GM12873 (cell line): Measurements from ENCODE around the gene SULT2B1.

Experiments
- CTCF ChIP-seq: IDR thresholded peaks from 2 replicates; pipeline ENCODE4 v1.5.1; 2012; ENCODE audit warnings: low read depth, mild to moderate bottlenecking, moderate library complexity, low read length, control low read depth; ENCODE audit not compliant: insufficient read depth; ENCODE audit errors: missing control alignments

SULT2B1 gene

GRCh38 chr19:48611872-48612271 is 59.9 kb downstream of the SULT2B1 start:
- TF ChIP-seq CTCF: no peak

- TF ChIP-seq CTCF: no peak
These were observed 61.3 kb downstream of the SULT2B1 start for GRCh38 chr19:48613024-48613851.

- no peak for TF ChIP-seq CTCF
These were observed 62.0 kb downstream of the SULT2B1 start for GRCh38 chr19:48613852-48614435.

GRCh38 chr19:48614436-48615230 is 62.7 kb downstream of the SULT2B1 start, which contains the start of gene FAM83E:
FAM83E (minus strand) TSS chr19:48615076; CDS start chr19:48613372, 1,704 bp downstream.
- TF ChIP-seq CTCF: no peak

- TF ChIP-seq CTCF: no peak
These were observed 63.5 kb downstream of the SULT2B1 start for GRCh38 chr19:48615231-48616040.

GRCh38 chr19:48616041-48616436 is 64.1 kb downstream of the SULT2B1 start:
- TF ChIP-seq CTCF: no peak
